ENCODE data around the gene PER3.

Gene PER3

GRCh38 chr1:7863756-7864328 lies 79.8 kb downstream of the PER3 start:
- Histone ChIP-seq H3K27me3 (ENCODE audit: control insufficient read depth in 1 of 2, insufficient read depth in 2 of 2, low read length in 2 of 2) (no peaks in the 10 kb centered on the region), H3K9ac (ENCODE audit: low read depth in 1 of 2, low read length in 2 of 2) (no peak overlapping the region), H3K4me1 (ENCODE audit: control insufficient read depth in 1 of 2, insufficient read depth in 2 of 2, low read length in 2 of 2) (no peaks in the 10 kb centered on the region), H3K4me3 (ENCODE audit: low read depth in 1 of 2, low read length in 2 of 2) (no peak overlapping the region), H3K9me3 (ENCODE audit: control insufficient read depth in 1 of 2, low read length in 2 of 2) (no peaks in the 10 kb centered on the region), H3K27ac (ENCODE audit: low read depth, low read length) (no peak overlapping the region), H3K36me3 (ENCODE audit: control insufficient read depth in 1 of 2, insufficient read depth in 2 of 2, low read length in 2 of 2) (no peaks in the 10 kb centered on the region)

GRCh38 chr1:7865978-7866377 lies 81.9 kb downstream of the PER3 start:
- Histone ChIP-seq H3K4me1 (ENCODE audit: control insufficient read depth in 1 of 2, insufficient read depth in 2 of 2, low read length in 2 of 2) (no peaks in the 10 kb centered on the region), H3K9ac (ENCODE audit: low read depth in 1 of 2, low read length in 2 of 2) (no peak overlapping the region), H3K27me3 (ENCODE audit: control insufficient read depth in 1 of 2, insufficient read depth in 2 of 2, low read length in 2 of 2) (no peaks in the 10 kb centered on the region), H3K27ac (ENCODE audit: low read depth, low read length) (no peak overlapping the region), H3K4me3 (ENCODE audit: low read depth in 1 of 2, low read length in 2 of 2) (no peak overlapping the region), H3K36me3 (ENCODE audit: control insufficient read depth in 1 of 2, insufficient read depth in 2 of 2, low read length in 2 of 2) (no peaks in the 10 kb centered on the region), H3K9me3 (ENCODE audit: control insufficient read depth in 1 of 2, low read length in 2 of 2) (no peaks in the 10 kb centered on the region)

GRCh38 chr1:7868070-7868780 lies 84.1 kb downstream of the PER3 start:
- Histone ChIP-seq H3K4me1 (ENCODE audit: control insufficient read depth in 1 of 2, insufficient read depth in 2 of 2, low read length in 2 of 2) (no peaks in the 10 kb centered on the region), H3K27me3 (ENCODE audit: control insufficient read depth in 1 of 2, insufficient read depth in 2 of 2, low read length in 2 of 2) (no peaks in the 10 kb centered on the region), H3K27ac (ENCODE audit: low read depth, low read length) (no peak overlapping the region), H3K9me3 (ENCODE audit: control insufficient read depth in 1 of 2, low read length in 2 of 2) (no peaks in the 10 kb centered on the region), H3K9ac (ENCODE audit: low read depth in 1 of 2, low read length in 2 of 2) (no peak overlapping the region), H3K4me3 (ENCODE audit: low read depth in 1 of 2, low read length in 2 of 2) (no peak overlapping the region), H3K36me3 (ENCODE audit: control insufficient read depth in 1 of 2, insufficient read depth in 2 of 2, low read length in 2 of 2) (no peaks in the 10 kb centered on the region)

- no peak overlapping the region for H3K4me3 ChIP-seq (ENCODE audit: low read depth in 1 of 2, low read length in 2 of 2)
- no peaks in the 10 kb centered on the region for H3K27me3 ChIP-seq (ENCODE audit: control insufficient read depth in 1 of 2, insufficient read depth in 2 of 2, low read length in 2 of 2)
- no peak overlapping the region for H3K27ac ChIP-seq (ENCODE audit: low read depth, low read length)
- H3K9ac ChIP-seq (ENCODE audit: low read depth in 1 of 2, low read length in 2 of 2), result no peak overlapping the region
- no peaks in the 10 kb centered on the region for H3K4me1 ChIP-seq (ENCODE audit: control insufficient read depth in 1 of 2, insufficient read depth in 2 of 2, low read length in 2 of 2)
- H3K36me3 ChIP-seq (ENCODE audit: control insufficient read depth in 1 of 2, insufficient read depth in 2 of 2, low read length in 2 of 2), result no peaks in the 10 kb centered on the region
- no peaks in the 10 kb centered on the region for H3K9me3 ChIP-seq (ENCODE audit: control insufficient read depth in 1 of 2, low read length in 2 of 2)
Measured at GRCh38 chr1:7869136-7869920, 85.2 kb downstream of the PER3 start.

- no peak overlapping the region for H3K9ac ChIP-seq (ENCODE audit: low read depth in 1 of 2, low read length in 2 of 2)
- peaks cover 0 to 4% of the 10 kb centered on the region in 2 donors for H3K27me3 ChIP-seq (ENCODE audit: control insufficient read depth in 1 of 2, insufficient read depth in 2 of 2, low read length in 2 of 2)
- no peaks in the 10 kb centered on the region for H3K9me3 ChIP-seq (ENCODE audit: control insufficient read depth in 1 of 2, low read length in 2 of 2)
- H3K36me3 ChIP-seq (ENCODE audit: control insufficient read depth in 1 of 2, insufficient read depth in 2 of 2, low read length in 2 of 2), result no peaks in the 10 kb centered on the region
- H3K4me1 ChIP-seq (ENCODE audit: control insufficient read depth in 1 of 2, insufficient read depth in 2 of 2, low read length in 2 of 2), result no peaks in the 10 kb centered on the region
- no peak overlapping the region for H3K4me3 ChIP-seq (ENCODE audit: low read depth in 1 of 2, low read length in 2 of 2)
- no peak overlapping the region for H3K27ac ChIP-seq (ENCODE audit: low read depth, low read length)
Measured at GRCh38 chr1:7871136-7871535, 87.0 kb downstream of the PER3 start.

GRCh38 chr1:7873801-7874795 lies 90.0 kb downstream of the PER3 start:
- Histone ChIP-seq H3K27me3 (ENCODE audit: control insufficient read depth in 1 of 2, insufficient read depth in 2 of 2, low read length in 2 of 2) (peaks cover 0 to 5% of the 10 kb centered on the region in 2 donors), H3K4me3 (ENCODE audit: low read depth in 1 of 2, low read length in 2 of 2) (no peak overlapping the region), H3K27ac (ENCODE audit: low read depth, low read length) (no peak overlapping the region), H3K36me3 (ENCODE audit: control insufficient read depth in 1 of 2, insufficient read depth in 2 of 2, low read length in 2 of 2) (no peaks in the 10 kb centered on the region), H3K9ac (ENCODE audit: low read depth in 1 of 2, low read length in 2 of 2) (no peak overlapping the region), H3K4me1 (ENCODE audit: control insufficient read depth in 1 of 2, insufficient read depth in 2 of 2, low read length in 2 of 2) (no peaks in the 10 kb centered on the region), H3K9me3 (ENCODE audit: control insufficient read depth in 1 of 2, low read length in 2 of 2) (peaks cover 4 to 6% of the 10 kb centered on the region in 2 donors)

- Histone ChIP-seq H3K27ac (ENCODE audit: low read depth, low read length) (no peak overlapping the region), H3K9ac (ENCODE audit: low read depth in 1 of 2, low read length in 2 of 2) (no peak overlapping the region), H3K27me3 (ENCODE audit: control insufficient read depth in 1 of 2, insufficient read depth in 2 of 2, low read length in 2 of 2) (peaks cover 0 to 5% of the 10 kb centered on the region in 2 donors), H3K36me3 (ENCODE audit: control insufficient read depth in 1 of 2, insufficient read depth in 2 of 2, low read length in 2 of 2) (no peaks in the 10 kb centered on the region), H3K4me1 (ENCODE audit: control insufficient read depth in 1 of 2, insufficient read depth in 2 of 2, low read length in 2 of 2) (no peaks in the 10 kb centered on the region), H3K9me3 (ENCODE audit: control insufficient read depth in 1 of 2, low read length in 2 of 2) (peaks cover 4 to 6% of the 10 kb centered on the region in 2 donors), H3K4me3 (ENCODE audit: low read depth in 1 of 2, low read length in 2 of 2) (no peak overlapping the region)
Measured at GRCh38 chr1:7878027-7878426, 93.9 kb downstream of the PER3 start.

- Histone ChIP-seq H3K9ac (ENCODE audit: low read depth in 1 of 2, low read length in 2 of 2) (no peak overlapping the region), H3K4me1 (ENCODE audit: control insufficient read depth in 1 of 2, insufficient read depth in 2 of 2, low read length in 2 of 2) (no peaks in the 10 kb centered on the region), H3K36me3 (ENCODE audit: control insufficient read depth in 1 of 2, insufficient read depth in 2 of 2, low read length in 2 of 2) (no peaks in the 10 kb centered on the region), H3K27me3 (ENCODE audit: control insufficient read depth in 1 of 2, insufficient read depth in 2 of 2, low read length in 2 of 2) (peaks cover 0 to 5% of the 10 kb centered on the region in 2 donors), H3K4me3 (ENCODE audit: low read depth in 1 of 2, low read length in 2 of 2) (no peak overlapping the region), H3K9me3 (ENCODE audit: control insufficient read depth in 1 of 2, low read length in 2 of 2) (peaks cover 4 to 6% of the 10 kb centered on the region in 2 donors), H3K27ac (ENCODE audit: low read depth, low read length) (no peak overlapping the region)
Measured at GRCh38 chr1:7879228-7879627, 95.1 kb downstream of the PER3 start.

- no peak overlapping the region for H3K27ac ChIP-seq (ENCODE audit: low read depth, low read length)
- no peaks in the 10 kb centered on the region for H3K9me3 ChIP-seq (ENCODE audit: control insufficient read depth in 1 of 2, low read length in 2 of 2)
- no peaks in the 10 kb centered on the region for H3K4me1 ChIP-seq (ENCODE audit: control insufficient read depth in 1 of 2, insufficient read depth in 2 of 2, low read length in 2 of 2)
- no peak overlapping the region for H3K4me3 ChIP-seq (ENCODE audit: low read depth in 1 of 2, low read length in 2 of 2)
- H3K9ac ChIP-seq (ENCODE audit: low read depth in 1 of 2, low read length in 2 of 2), result no peak overlapping the region
- H3K27me3 ChIP-seq (ENCODE audit: control insufficient read depth in 1 of 2, insufficient read depth in 2 of 2, low read length in 2 of 2), result no peaks in the 10 kb centered on the region
- H3K36me3 ChIP-seq (ENCODE audit: control insufficient read depth in 1 of 2, insufficient read depth in 2 of 2, low read length in 2 of 2), result no peaks in the 10 kb centered on the region
Measured at GRCh38 chr1:7884757-7885156, 100.7 kb downstream of the PER3 start.
